Adipocyte (in vitro differentiated cells): ENCODE measurements around the gene PMEPA1.

Experiments
- DNase-seq: peaks from one replicate; pipeline ENCODE4 v3.0.0-alpha.2; 2015; ENCODE audit warnings: low read depth
- H3K27me3 ChIP-seq: replicated peaks from 2 replicates; pipeline ENCODE4 v1.7.0; 2013; ENCODE audit warnings: mild to moderate bottlenecking, low read length, moderate library complexity; ENCODE audit not compliant: control insufficient read depth, insufficient read depth
- H3K36me3 ChIP-seq: 2 replicates; pipeline ENCODE4 v1.7.0; 2013; ENCODE audit warnings: low read length, mild to moderate bottlenecking, moderate library complexity; ENCODE audit not compliant: control insufficient read depth, insufficient read depth, severe bottlenecking
- H3K4me1 ChIP-seq: 2 replicates; pipeline ENCODE4 v1.7.0; 2013; ENCODE audit warnings: mild to moderate bottlenecking, low read length, moderate library complexity; ENCODE audit not compliant: control insufficient read depth, insufficient read depth
- H3K4me3 ChIP-seq: 2 replicates; pipeline ENCODE4 v1.7.0; 2013; ENCODE audit warnings: mild to moderate bottlenecking, low read length, moderate library complexity
- H3K9ac ChIP-seq: 2 replicates; pipeline ENCODE4 v1.7.0; 2013; ENCODE audit warnings: mild to moderate bottlenecking, low read length, moderate library complexity
- H3K9me3 ChIP-seq: 2 replicates; pipeline ENCODE4 v1.7.0; 2013; ENCODE audit warnings: mild to moderate bottlenecking, low read length, moderate library complexity; ENCODE audit not compliant: control insufficient read depth

Gene PMEPA1

GRCh38 chr20:57650266-57650665 lies 59.5 kb downstream of the PMEPA1 start:
- Histone ChIP-seq H3K9me3 (peaks cover 10% of the 10 kb centered on the region), H3K36me3 (peaks cover 17% of the 10 kb centered on the region), H3K9ac (no peak overlapping the region), H3K4me1 (no peaks in the 10 kb centered on the region), H3K27me3 (peaks cover 9% of the 10 kb centered on the region), H3K4me3 (no peak overlapping the region)
- no peak for DNase-seq

GRCh38 chr20:57649617-57650015 lies 60.2 kb downstream of the PMEPA1 start:
- no peak overlapping the region for H3K9ac ChIP-seq
- no peaks in the 10 kb centered on the region for H3K4me1 ChIP-seq
- H3K4me3 ChIP-seq = no peak overlapping the region
- H3K36me3 ChIP-seq = peaks cover 17% of the 10 kb centered on the region
- H3K27me3 ChIP-seq = peaks cover 9% of the 10 kb centered on the region
- H3K9me3 ChIP-seq = peaks cover 15% of the 10 kb centered on the region
- DNase-seq = no peak

- Histone ChIP-seq H3K27me3 (peaks cover 9% of the 10 kb centered on the region), H3K4me1 (no peaks in the 10 kb centered on the region), H3K36me3 (peaks cover 17% of the 10 kb centered on the region), H3K4me3 (no peak overlapping the region), H3K9me3 (peaks cover 17% of the 10 kb centered on the region), H3K9ac (no peak overlapping the region)
- no peak for DNase-seq
These were observed 60.8 kb downstream of the PMEPA1 start for GRCh38 chr20:57648878-57649616.

- Histone ChIP-seq H3K36me3 (peaks cover 17% of the 10 kb centered on the region), H3K27me3 (peaks cover 12% of the 10 kb centered on the region), H3K9ac (no peak overlapping the region), H3K4me1 (no peaks in the 10 kb centered on the region), H3K9me3 (peaks cover 26% of the 10 kb centered on the region), H3K4me3 (no peak overlapping the region)
- DNase-seq = no peak
These were observed 61.7 kb downstream of the PMEPA1 start for GRCh38 chr20:57647933-57648785.

- H3K36me3 ChIP-seq = peaks cover 15% of the 10 kb centered on the region
- H3K9ac ChIP-seq = no peak overlapping the region
- H3K4me3 ChIP-seq = no peak overlapping the region
- peaks cover 14% of the 10 kb centered on the region for H3K27me3 ChIP-seq
- no peak for DNase-seq
- H3K4me1 ChIP-seq = no peaks in the 10 kb centered on the region
- H3K9me3 ChIP-seq = peaks cover 31% of the 10 kb centered on the region
These were observed 62.5 kb downstream of the PMEPA1 start for GRCh38 chr20:57647006-57647932.

- Histone ChIP-seq H3K4me3 (no peak overlapping the region), H3K9ac (no peak overlapping the region), H3K9me3 (peaks cover 37% of the 10 kb centered on the region), H3K4me1 (no peaks in the 10 kb centered on the region), H3K36me3 (no peaks in the 10 kb centered on the region), H3K27me3 (peaks cover 34% of the 10 kb centered on the region)
- no peak for DNase-seq
These were observed 70.9 kb downstream of the PMEPA1 start for GRCh38 chr20:57638895-57639236.

- peaks cover 34% of the 10 kb centered on the region for H3K27me3 ChIP-seq
- H3K4me1 ChIP-seq = no peaks in the 10 kb centered on the region
- no peak overlapping the region for H3K4me3 ChIP-seq
- H3K36me3 ChIP-seq = no peaks in the 10 kb centered on the region
- H3K9ac ChIP-seq = no peak overlapping the region
- DNase-seq = no peak
- H3K9me3 ChIP-seq = peaks cover 31% of the 10 kb centered on the region
These were observed 71.5 kb downstream of the PMEPA1 start for GRCh38 chr20:57638173-57638894.

DNA sequence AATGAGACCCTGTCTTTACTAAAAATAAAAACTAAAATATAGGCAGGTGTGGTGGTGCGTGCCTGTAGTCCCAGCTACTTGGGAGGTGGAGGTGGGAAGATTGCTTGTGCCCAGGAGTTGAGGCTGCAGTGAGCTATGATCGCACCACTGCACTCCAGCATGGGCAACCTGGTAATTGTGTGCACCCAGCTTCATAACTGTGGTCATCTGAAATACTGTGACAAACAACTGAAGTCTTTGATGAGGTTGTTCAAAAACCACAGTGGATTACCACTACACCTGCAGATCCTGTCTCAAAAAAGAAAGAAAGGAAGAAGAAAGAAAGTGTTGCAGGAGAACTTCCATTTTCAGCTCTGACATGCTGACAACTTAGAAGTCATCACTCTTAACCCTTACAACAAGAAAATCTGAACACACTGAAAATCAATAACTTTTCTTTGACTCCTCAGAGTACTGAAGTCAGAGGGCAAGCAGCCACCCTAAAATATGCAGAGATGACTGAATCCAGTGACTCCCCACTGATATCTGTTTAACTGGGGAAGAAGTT lies 75.8 kb downstream of the PMEPA1 start:
- Histone ChIP-seq H3K9me3 (peaks cover 25% of the 10 kb centered on the region), H3K27me3 (peaks cover 53% of the 10 kb centered on the region), H3K36me3 (no peaks in the 10 kb centered on the region), H3K4me3 (no peak overlapping the region), H3K4me1 (no peaks in the 10 kb centered on the region), H3K9ac (no peak overlapping the region)
- DNase-seq = no peak

DNA sequence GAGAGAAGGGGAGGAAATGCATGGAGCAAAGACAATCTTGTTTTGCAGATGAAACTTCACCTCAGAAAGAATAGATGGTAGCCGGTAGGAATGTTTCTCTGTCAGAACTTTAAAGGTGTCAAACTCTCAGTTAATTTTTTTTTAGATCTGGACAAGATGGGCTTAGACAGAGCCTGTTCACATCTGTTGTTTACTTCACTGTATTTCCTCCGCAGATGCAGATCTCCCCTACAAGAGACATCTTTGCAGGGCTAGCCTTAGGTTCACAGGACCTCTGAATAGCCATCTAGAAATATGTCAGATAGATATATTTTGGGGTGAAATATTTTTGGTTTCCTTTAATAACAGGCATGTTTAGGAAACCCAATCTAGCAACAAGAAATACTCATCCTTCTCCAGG lies 77.5 kb downstream of the PMEPA1 start:
- Histone ChIP-seq H3K36me3 (no peaks in the 10 kb centered on the region), H3K9me3 (peaks cover 25% of the 10 kb centered on the region), H3K9ac (no peak overlapping the region), H3K4me1 (peaks cover 10% of the 10 kb centered on the region), H3K4me3 (no peak overlapping the region), H3K27me3 (peaks cover 53% of the 10 kb centered on the region)
- DNase-seq = no peak

GRCh38 chr20:57630061-57630460 lies 79.8 kb downstream of the PMEPA1 start:
- Histone ChIP-seq H3K4me3 (no peak overlapping the region), H3K9me3 (peaks cover 7% of the 10 kb centered on the region), H3K4me1 (peaks cover 10% of the 10 kb centered on the region), H3K9ac (no peak overlapping the region), H3K27me3 (peaks cover 39% of the 10 kb centered on the region), H3K36me3 (no peaks in the 10 kb centered on the region)
- no peak for DNase-seq
